ENCODE data around the gene DUSP15. TPM values are rescaled to one million over a fixed set of nuclear protein-coding genes. Genes with fewer than 3 reads are reported as not detected.

The DUSP15 gene
- polyA plus RNA-seq, 2 of the 4 experiments (the other 2 are of a cell fraction) = 0.53 to 1.3 TPM

DNA sequence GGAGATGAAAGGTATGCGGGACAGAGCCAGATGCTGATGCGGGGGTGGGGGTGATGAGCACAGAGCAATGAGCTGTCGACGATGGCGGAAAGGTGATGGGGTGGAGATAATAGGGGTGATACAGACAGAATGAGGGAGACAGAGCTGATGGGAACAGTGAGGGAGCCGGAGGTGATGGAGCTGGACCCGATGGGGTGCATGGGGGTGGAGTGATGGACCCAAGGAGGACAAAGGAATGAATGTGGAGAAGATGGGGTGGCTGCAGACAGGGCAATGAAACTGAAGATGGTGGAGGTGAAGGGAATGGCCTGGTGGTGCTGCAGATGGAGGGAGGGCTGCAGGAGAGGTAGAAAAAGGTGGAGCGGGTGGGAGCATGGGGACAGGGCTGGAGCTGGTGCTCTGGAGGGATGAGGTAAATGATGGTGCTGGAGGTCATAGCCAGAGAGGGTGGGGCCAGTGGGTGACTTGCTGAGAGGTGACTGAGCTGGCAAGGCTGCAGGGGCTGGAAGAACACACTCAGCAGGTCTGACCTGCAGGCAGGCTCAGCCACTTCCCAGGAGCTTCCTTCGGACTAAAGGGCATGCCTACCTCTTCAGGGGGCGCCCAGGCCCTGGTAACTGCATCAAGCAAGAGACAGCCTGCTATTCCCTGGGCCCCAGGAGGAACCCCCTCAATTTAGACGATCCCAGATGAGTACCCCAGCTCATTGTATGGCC, 18.9 kb downstream of the DUSP15 start:
- H3K4me2 ChIP-seq = no peak overlapping the region
- H3K9me3 ChIP-seq = no peaks in the 10 kb centered on the region
- H3K4me3 ChIP-seq = no peak overlapping the region
- ChIA-PET POLR2A (no interaction called here), CTCF (interaction anchor here (0.7 to 11.6 kb wide), 27 partner anchors 11 to 280 kb away, joined by 3 to 193 read pairs (median 9); partner anchors contain the start of genes FOXS1, MYLK2 and PDRG1)
- FAIRE-seq (no peak), ATAC-seq (peak in 1 of 2 experiments; percentile 25; a peak in 3 of 6 replicates), DNase-seq (ENCODE audit: low read depth in 1 of 2, low spot score in 1 of 2) (no peak)
- 37% methylated on average over 11 of the region's 11 CpGs for WGBS (ENCODE audit: missing lambda C conversion rate)
- H3K4me1 ChIP-seq = peaks cover under 1% of the 10 kb centered on the region; the same call in 2 of the 3 replicates
- TF ChIP-seq MAZ (IDR thresholded peaks at IDR 0.05; ENCODE audit: borderline replicate concordance, low read depth, low read length) (no peak), RARB (CRISPR knock-in tag; IDR thresholded peaks at IDR 0.05) (no peak), RFX5 (IDR thresholded peaks at IDR 0.05) (no peak), KDM5A (IDR thresholded peaks at IDR 0.05) (no peak), SREBF2 (IDR thresholded peaks at IDR 0.05) (no peak), JUN (IDR thresholded peaks at IDR 0.05) (no peak), POLR2AphosphoS2 (conservative IDR thresholded peaks at IDR 0.05; ENCODE audit: low read length) (no peak), JUNB (IDR thresholded peaks at IDR 0.05) (no peak), POLR2A (IDR thresholded peaks at IDR 0.05; ENCODE audit: low read length) (no peak), CHD4 (IDR thresholded peaks at IDR 0.05; ENCODE audit: borderline replicate concordance) (no peak), ZNF302 (CRISPR knock-in tag; IDR thresholded peaks at IDR 0.05) (no peak), RCOR1 (IDR thresholded peaks at IDR 0.05; ENCODE audit: low read depth, low read length) (no peak), KDM1A (IDR thresholded peaks at IDR 0.05; ENCODE audit: low read depth) (no peak), NPAS2 (CRISPR knock-in tag; IDR thresholded peaks at IDR 0.05; ENCODE audit: borderline replicate concordance) (no peak), MAFK (IDR thresholded peaks at IDR 0.05; ENCODE audit: partially characterized antibody) (no peak)
- TF ChIP-seq, protein P1, sequence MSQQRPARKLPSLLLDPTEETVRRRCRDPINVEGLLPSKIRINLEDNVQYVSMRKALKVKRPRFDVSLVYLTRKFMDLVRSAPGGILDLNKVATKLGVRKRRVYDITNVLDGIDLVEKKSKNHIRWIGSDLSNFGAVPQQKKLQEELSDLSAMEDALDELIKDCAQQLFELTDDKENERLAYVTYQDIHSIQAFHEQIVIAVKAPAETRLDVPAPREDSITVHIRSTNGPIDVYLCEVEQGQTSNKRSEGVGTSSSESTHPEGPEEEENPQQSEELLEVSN (IDR thresholded peaks at IDR 0.05; ENCODE audit: borderline replicate concordance, low read depth) = no peak
- no peak overlapping the region for H3K27ac ChIP-seq

DNA sequence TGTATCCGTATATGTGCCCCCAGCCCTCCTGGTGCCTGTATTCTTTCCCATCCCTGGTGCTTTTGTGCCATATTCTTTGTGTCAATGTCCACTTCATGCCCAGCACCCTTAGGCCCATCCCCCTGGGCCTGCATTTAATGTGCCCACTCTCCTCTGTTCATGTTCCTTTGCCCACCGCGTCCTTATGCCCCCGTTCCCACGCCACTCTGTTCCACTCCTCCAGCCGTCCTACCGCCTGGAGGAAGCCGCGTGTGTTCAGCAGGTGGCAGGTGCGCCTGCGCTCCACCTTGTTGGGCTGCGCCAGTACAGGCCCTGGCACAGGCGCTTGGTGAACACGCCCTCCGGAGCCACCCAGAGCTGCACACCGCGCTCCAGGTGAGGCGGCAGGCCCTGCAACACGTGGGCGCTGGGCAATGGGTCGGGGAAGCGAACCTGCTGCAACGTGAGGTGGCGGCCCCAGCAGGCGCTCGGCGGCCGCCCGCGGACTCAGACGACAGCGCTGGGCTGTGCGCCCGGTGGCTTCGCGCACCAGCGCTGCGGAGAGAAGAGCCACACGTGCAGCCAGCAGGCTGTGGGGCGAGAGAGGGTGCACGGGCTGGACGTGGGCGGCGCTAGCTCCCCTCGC, 20.9 kb downstream of the DUSP15 start:
- H3K4me1 ChIP-seq = peaks cover 17% of the 10 kb centered on the region
- FAIRE-seq (no peak), DNase-seq (ENCODE audit: low read depth in 1 of 2, low spot score in 1 of 2) (no peak), ATAC-seq (no peak)
- ChIA-PET POLR2A (no interaction called here), CTCF (interaction anchor here (1.7 to 11.6 kb wide), 10 partner anchors 9 to 243 kb away, joined by 5 to 193 read pairs (median 72); partner anchors contain the start of genes FOXS1 and PDRG1)
- TF ChIP-seq, protein P2, sequence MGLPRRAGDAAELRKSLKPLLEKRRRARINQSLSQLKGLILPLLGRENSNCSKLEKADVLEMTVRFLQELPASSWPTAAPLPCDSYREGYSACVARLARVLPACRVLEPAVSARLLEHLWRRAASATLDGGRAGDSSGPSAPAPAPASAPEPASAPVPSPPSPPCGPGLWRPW (IDR thresholded peaks at IDR 0.05) = no peak
- TF ChIP-seq CBX2 (IDR thresholded peaks at IDR 0.05; ENCODE audit: borderline replicate concordance, low read depth) = no peak
- TF ChIP-seq HOXA7 (CRISPR knock-in tag; IDR thresholded peaks at IDR 0.05) = no peak
- no peak for TF ChIP-seq TP53 (CRISPR knock-in tag; IDR thresholded peaks at IDR 0.05)
- no peak for TF ChIP-seq SREBF2 (IDR thresholded peaks at IDR 0.05)
- no peak for TF ChIP-seq HOXB5 (CRISPR knock-in tag; IDR thresholded peaks at IDR 0.05)
- 0 out of 3 replicates have a peak overlapping the region, but pooled peaks have one; percentile 28 for H3K4me2 ChIP-seq
- no peak overlapping the region for H3K27ac ChIP-seq
- WGBS (ENCODE audit: missing lambda C conversion rate) = 31% methylated on average over 24 of the region's 45 CpGs
- H3K9me3 ChIP-seq = no peaks in the 10 kb centered on the region
- no peak overlapping the region for H3K4me3 ChIP-seq

DNA sequence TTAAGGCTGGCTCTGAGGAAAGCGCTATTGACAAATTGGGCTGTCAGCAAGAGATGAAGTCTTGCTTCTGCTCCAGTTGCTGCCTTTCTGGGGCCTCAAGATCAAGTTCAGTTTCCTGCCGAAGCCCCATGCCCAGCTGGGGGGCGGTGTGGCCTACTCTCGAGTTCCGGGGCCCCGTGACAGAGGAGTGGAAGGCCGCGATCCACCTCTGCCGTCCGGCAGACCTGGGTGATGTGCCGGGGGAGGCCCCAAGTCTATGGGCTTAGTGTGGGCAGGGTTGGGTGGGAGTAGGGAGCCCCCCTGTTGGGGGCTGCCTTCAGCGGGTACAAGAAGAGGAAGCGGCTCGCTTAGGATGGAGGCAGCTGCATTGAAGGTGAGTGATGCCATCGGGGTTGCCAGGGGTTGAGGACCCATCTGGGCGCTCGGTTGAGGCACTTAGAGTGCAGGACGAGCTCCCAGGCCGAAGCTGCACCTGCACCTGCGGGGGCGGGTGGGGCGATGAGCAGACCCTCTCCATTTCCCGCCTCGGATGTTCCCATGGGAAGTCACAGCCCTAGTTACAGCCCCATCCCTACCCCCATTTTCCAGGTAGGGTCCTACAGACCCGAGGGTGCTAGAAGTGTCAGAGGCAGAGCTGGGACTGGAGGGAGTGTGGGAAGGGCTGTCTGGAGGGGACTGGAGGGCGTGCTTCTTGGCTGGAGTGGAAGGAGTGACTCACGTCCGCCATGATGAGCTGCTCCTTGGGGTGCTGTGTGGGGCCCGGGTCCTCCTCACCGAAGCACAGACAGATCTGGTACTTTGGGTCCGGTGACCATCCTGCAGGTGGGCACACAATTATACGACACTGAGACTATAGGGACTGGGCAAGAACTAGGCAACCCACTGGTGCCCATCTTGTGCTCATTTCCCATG, 22.0 kb downstream of the DUSP15 start:
- ATAC-seq = no peak
- Histone ChIP-seq H3K4me3 (no peak overlapping the region), H3K4me2 (no peak overlapping the region), H3K27ac (no peak overlapping the region), H3K4me1 (peaks cover 28% of the 10 kb centered on the region), H3K9me3 (no peaks in the 10 kb centered on the region)
- DNase-seq (ENCODE audit: low read depth in 1 of 2, low spot score in 1 of 2) = no peak
- no peak for FAIRE-seq
- ChIA-PET POLR2A (no interaction called here), CTCF (interaction anchor here (0.9 to 6.2 kb wide), 11 partner anchors 11 to 243 kb away, joined by 3 to 125 read pairs (median 21); partner anchors contain the start of genes MYLK2 and PDRG1)
- 63% methylated on average over 21 of the region's 32 CpGs for WGBS (ENCODE audit: missing lambda C conversion rate)
- no peak for TF ChIP-seq PHF8 (IDR thresholded peaks at IDR 0.05; ENCODE audit: borderline replicate concordance, low read depth)
- TF ChIP-seq RNF2 (IDR thresholded peaks at IDR 0.05; ENCODE audit: borderline replicate concordance, low read depth) = no peak
- no peak for TF ChIP-seq NR3C1 (IDR thresholded peaks at IDR 0.05)
- TF ChIP-seq, protein P3, sequence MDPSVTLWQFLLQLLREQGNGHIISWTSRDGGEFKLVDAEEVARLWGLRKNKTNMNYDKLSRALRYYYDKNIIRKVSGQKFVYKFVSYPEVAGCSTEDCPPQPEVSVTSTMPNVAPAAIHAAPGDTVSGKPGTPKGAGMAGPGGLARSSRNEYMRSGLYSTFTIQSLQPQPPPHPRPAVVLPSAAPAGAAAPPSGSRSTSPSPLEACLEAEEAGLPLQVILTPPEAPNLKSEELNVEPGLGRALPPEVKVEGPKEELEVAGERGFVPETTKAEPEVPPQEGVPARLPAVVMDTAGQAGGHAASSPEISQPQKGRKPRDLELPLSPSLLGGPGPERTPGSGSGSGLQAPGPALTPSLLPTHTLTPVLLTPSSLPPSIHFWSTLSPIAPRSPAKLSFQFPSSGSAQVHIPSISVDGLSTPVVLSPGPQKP (IDR thresholded peaks at IDR 0.05; ENCODE audit: low read depth, low read length) = no peak
- TF ChIP-seq MYC (IDR thresholded peaks at IDR 0.05; ENCODE audit: borderline replicate concordance, low read length) = no peak
- no peak for TF ChIP-seq SREBF2 (IDR thresholded peaks at IDR 0.05)
- no peak for TF ChIP-seq CBX8 (IDR thresholded peaks at IDR 0.05)
- TF ChIP-seq TP53 (CRISPR knock-in tag; IDR thresholded peaks at IDR 0.05) = no peak
- no peak for TF ChIP-seq RFX5 (IDR thresholded peaks at IDR 0.05)
- no peak for TF ChIP-seq RARB (CRISPR knock-in tag; IDR thresholded peaks at IDR 0.05)
- no peak for TF ChIP-seq JUNB (IDR thresholded peaks at IDR 0.05)
- TF ChIP-seq CHD2 (IDR thresholded peaks at IDR 0.05; ENCODE audit: low read length, partially characterized antibody) = no peak
